ENCODE data around the gene ANO7.

- no peak for TF ChIP-seq REST (IDR thresholded peaks at IDR 0.05; ENCODE audit: insufficient read depth in 1 of 2, low read depth in 2 of 2, low read length in 2 of 2)
- TF ChIP-seq SIN3A (IDR thresholded peaks at IDR 0.05; ENCODE audit: borderline replicate concordance, insufficient read depth, low read length) = no peak
Measured at GRCh38 chr2:241159116-241159515, 29.4 kb upstream of the ANO7 start.
